Loucy (cell line): Measurements from ENCODE around the gene PYY.

Source experiments
- CTCF ChIP-seq: fragments of 200-600 bp; sonication (generic); conservative IDR thresholded peaks from 2 replicates; pipeline ENCODE4 v1.5.1; 2014; ENCODE audit warnings: mild to moderate bottlenecking, antibody characterized with exemption, low read length
- EZH2phosphoT487 ChIP-seq: fragments of 200-600 bp; IDR thresholded peaks from 2 replicates; pipeline ENCODE4 v1.6.1; 2018; ENCODE audit warnings: antibody characterized with exemption, mild to moderate bottlenecking, moderate library complexity, borderline replicate concordance

GRCh38 chr17:43938838-43939182 is 14.9 kb downstream of the PYY start:
- TF ChIP-seq CTCF (no peak), EZH2phosphoT487 (no peak)
